ENCODE data around the gene HIF3A. TPM values are rescaled to one million over a fixed set of nuclear protein-coding genes. Genes with fewer than 3 reads are reported as not detected.

Gene HIF3A
- total and polyA plus RNA-seq, 2 donors (not counting 3 experiments of a cell fraction or from before 2014, with no cell fraction given) = 8.1 to 8.5 TPM

DNA sequence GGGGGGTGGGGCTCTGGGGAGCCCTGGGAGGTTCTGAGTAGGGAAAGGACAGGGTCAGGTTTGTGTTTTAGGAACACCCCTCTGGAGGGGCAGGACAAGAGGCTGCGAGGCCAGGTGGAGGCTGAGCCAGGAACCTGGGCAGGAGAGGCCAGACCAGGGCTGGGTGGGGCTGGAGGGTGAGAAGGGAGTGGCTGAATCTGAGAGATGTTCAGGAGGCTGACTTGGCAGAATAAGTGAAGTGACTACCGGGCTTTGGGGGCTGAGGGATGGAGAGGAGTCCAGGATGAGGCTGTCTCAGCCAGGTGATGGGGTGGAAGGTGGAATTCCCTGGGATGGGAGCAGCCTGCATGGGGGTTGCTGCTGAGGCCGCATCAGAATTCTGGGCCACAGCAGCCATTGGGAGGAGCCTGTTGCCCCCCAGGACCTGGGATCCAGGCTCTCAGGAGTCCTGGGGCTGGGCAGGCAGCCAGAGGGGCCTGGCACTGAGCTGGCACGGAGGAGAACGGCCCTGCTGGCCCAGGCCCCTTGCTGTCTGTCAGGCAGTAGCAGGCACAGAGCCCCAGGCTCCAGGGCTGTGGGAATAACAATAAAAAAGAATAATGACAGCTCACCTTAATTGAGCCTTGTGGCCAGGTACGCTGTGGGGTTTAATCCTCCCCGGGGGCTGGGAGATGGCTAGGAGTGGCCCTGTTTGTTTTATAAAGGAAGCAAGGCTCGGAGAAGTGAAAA is 53.4 kb downstream of the HIF3A start:
- no peaks in the 10 kb centered on the region for H3K27me3 ChIP-seq (ENCODE audit: control insufficient read depth in 2 of 2, insufficient read depth in 2 of 2, low read length in 2 of 2)
- intact Hi-C loops (cut with micrococcal nuclease) = no loop called here
- no peaks in the 10 kb centered on the region for H3K9me1 ChIP-seq (replicated peaks; ENCODE audit: control insufficient read depth, extremely low read depth, insufficient read depth, low read length)
- peaks cover 64% of the 10 kb centered on the region for H3K79me2 ChIP-seq (ENCODE audit: control insufficient read depth, insufficient read depth, low read length)
- no peak for TF ChIP-seq GATA2 (IDR thresholded peaks at IDR 0.05; ENCODE audit: insufficient read depth, insufficient read length, low read depth, low read length)
- H3K36me3 ChIP-seq (ENCODE audit: control insufficient read depth in 2 of 2, extremely low read depth in 1 of 2, insufficient read depth in 2 of 2, low read length in 2 of 2) = peaks cover 5 to 19% of the 10 kb centered on the region in 2 experiments
- H2AFZ ChIP-seq (ENCODE audit: low read depth, low read length) = no peak overlapping the region
- H3K4me3 ChIP-seq (replicated peaks in 1 of 3; ENCODE audit: insufficient read depth in 1 of 3, low read depth in 1 of 3, low read length in 3 of 3) = no peak overlapping the region
- H3K9ac ChIP-seq (replicated peaks; ENCODE audit: extremely low read depth, insufficient read depth, low read length) = peak overlapping the region; percentile 46
- ChIA-PET POLR2A (no interaction called here), CTCF (interaction anchor here (1.0 to 2.3 kb wide), 3 partner anchors 50 to 69 kb away, joined by 4 to 25 read pairs (median 5); no protein-coding TSS in a partner anchor)
- H3K4me1 ChIP-seq (ENCODE audit: control insufficient read depth, extremely low read depth, insufficient read depth, low read length) = peaks cover 39% of the 10 kb centered on the region
- FAIRE-seq = no peak
- H3K9me3 ChIP-seq (replicated peaks; ENCODE audit: control insufficient read depth, insufficient read depth, low read length) = no peaks in the 10 kb centered on the region
- dilution Hi-C loops (cut with MboI; ENCODE audit: extremely low pct_ligation_motif_present, low sequenced_read_pairs) = no loop called here
- H3K27ac ChIP-seq (ENCODE audit: insufficient read depth, low read depth, low read length) = peak overlapping the region; percentile 84
- no TSS peak for BruUV-seq (replicated peaks)
- H3K4me2 ChIP-seq (ENCODE audit: insufficient read depth, low read length) = peak overlapping the region; percentile 60
- DNase-seq (ENCODE audit: low read depth, low spot score) = no peak
- no peaks in the 10 kb centered on the region for H4K20me1 ChIP-seq (replicated peaks; ENCODE audit: control insufficient read depth, extremely low read depth, insufficient read depth, low read length)

DNA sequence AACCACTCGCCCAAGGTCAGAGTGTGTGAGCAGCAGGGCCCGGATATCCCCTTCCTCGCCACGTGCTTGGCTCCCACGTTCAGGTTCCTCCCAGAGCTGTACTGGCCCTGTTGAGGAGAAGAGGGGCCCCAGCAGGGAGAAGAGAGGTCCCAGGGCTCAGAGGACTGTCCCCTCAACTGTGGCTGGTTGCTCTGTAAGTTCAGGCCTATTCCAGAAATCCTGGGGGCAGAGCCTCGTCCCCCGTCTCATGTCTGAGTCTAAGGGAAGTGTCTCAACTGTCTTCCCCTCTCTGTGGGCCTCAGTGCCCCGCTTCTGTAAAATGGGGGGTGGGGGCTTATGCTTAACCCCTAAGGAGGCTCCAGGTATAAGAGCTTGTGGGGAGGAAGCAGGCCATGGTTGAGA is 53.9 kb downstream of the HIF3A start:
- Histone ChIP-seq H3K9me3 (replicated peaks; ENCODE audit: control insufficient read depth, insufficient read depth, low read length) (no peaks in the 10 kb centered on the region), H3K9me1 (replicated peaks; ENCODE audit: control insufficient read depth, extremely low read depth, insufficient read depth, low read length) (no peaks in the 10 kb centered on the region), H3K4me2 (ENCODE audit: insufficient read depth, low read length) (peak overlapping the region; percentile 60), H2AFZ (ENCODE audit: low read depth, low read length) (no peak overlapping the region), H3K9ac (replicated peaks; ENCODE audit: extremely low read depth, insufficient read depth, low read length) (peak overlapping the region; percentile 46), H3K27ac (ENCODE audit: insufficient read depth, low read depth, low read length) (peak overlapping the region; percentile 84), H3K4me3 (replicated peaks in 1 of 3; ENCODE audit: insufficient read depth in 1 of 3, low read depth in 1 of 3, low read length in 3 of 3) (peak overlapping the region in 1 of 3 experiments; percentile 25), H3K4me1 (ENCODE audit: control insufficient read depth, extremely low read depth, insufficient read depth, low read length) (peaks cover 39% of the 10 kb centered on the region), H3K79me2 (ENCODE audit: control insufficient read depth, insufficient read depth, low read length) (peaks cover 69% of the 10 kb centered on the region), H3K27me3 (ENCODE audit: control insufficient read depth in 2 of 2, insufficient read depth in 2 of 2, low read length in 2 of 2) (no peaks in the 10 kb centered on the region), H4K20me1 (replicated peaks; ENCODE audit: control insufficient read depth, extremely low read depth, insufficient read depth, low read length) (no peaks in the 10 kb centered on the region), H3K36me3 (ENCODE audit: control insufficient read depth in 2 of 2, extremely low read depth in 1 of 2, insufficient read depth in 2 of 2, low read length in 2 of 2) (peaks cover 5 to 21% of the 10 kb centered on the region in 2 experiments)
- dilution Hi-C loops (cut with MboI; ENCODE audit: extremely low pct_ligation_motif_present, low sequenced_read_pairs) = no loop called here
- intact Hi-C loops (cut with micrococcal nuclease) = loop anchor here (1.0 kb wide), 2 partner anchors 23 to 70 kb away; no protein-coding TSS in a partner anchor
- TF ChIP-seq MYC (IDR thresholded peaks at IDR 0.05; ENCODE audit: low read depth, low read length) = peak; percentile 77
- no peak for TF ChIP-seq EZH2 (IDR thresholded peaks at IDR 0.05; ENCODE audit: borderline replicate concordance, low read depth, low read length, severe bottlenecking)
- no peak for TF ChIP-seq JUN (IDR thresholded peaks at IDR 0.05; ENCODE audit: borderline replicate concordance, insufficient read depth, insufficient read length, low read depth)
- TF ChIP-seq, protein P1, sequence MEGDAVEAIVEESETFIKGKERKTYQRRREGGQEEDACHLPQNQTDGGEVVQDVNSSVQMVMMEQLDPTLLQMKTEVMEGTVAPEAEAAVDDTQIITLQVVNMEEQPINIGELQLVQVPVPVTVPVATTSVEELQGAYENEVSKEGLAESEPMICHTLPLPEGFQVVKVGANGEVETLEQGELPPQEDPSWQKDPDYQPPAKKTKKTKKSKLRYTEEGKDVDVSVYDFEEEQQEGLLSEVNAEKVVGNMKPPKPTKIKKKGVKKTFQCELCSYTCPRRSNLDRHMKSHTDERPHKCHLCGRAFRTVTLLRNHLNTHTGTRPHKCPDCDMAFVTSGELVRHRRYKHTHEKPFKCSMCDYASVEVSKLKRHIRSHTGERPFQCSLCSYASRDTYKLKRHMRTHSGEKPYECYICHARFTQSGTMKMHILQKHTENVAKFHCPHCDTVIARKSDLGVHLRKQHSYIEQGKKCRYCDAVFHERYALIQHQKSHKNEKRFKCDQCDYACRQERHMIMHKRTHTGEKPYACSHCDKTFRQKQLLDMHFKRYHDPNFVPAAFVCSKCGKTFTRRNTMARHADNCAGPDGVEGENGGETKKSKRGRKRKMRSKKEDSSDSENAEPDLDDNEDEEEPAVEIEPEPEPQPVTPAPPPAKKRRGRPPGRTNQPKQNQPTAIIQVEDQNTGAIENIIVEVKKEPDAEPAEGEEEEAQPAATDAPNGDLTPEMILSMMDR (IDR thresholded peaks at IDR 0.05; ENCODE audit: extremely low read depth in 1 of 2, insufficient read depth in 1 of 2, low read depth in 1 of 2, low read length in 2 of 2) = no peak
- peak; percentile 50 for TF ChIP-seq POLR2A (IDR thresholded peaks at IDR 0.05; ENCODE audit: low read depth, low read length)
- TF ChIP-seq POLR2AphosphoS5 (IDR thresholded peaks at IDR 0.05; ENCODE audit: insufficient read depth, low read depth, low read length) = peak; percentile 8
- TF ChIP-seq, protein P2, sequence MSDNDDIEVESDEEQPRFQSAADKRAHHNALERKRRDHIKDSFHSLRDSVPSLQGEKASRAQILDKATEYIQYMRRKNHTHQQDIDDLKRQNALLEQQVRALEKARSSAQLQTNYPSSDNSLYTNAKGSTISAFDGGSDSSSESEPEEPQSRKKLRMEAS (IDR thresholded peaks at IDR 0.05; ENCODE audit: insufficient read depth, insufficient read length) = peak; percentile 67
- TF ChIP-seq GATA2 (IDR thresholded peaks at IDR 0.05; ENCODE audit: insufficient read depth, insufficient read length, low read depth, low read length) = no peak
- TF ChIP-seq FOS (IDR thresholded peaks at IDR 0.05; ENCODE audit: borderline replicate concordance, insufficient read depth, low read length) = no peak
- DNase-seq (ENCODE audit: low read depth, low spot score) (peak; percentile 63), FAIRE-seq (peak; percentile 78)
- ChIA-PET POLR2A (no interaction called here), CTCF (interaction anchor here (0.6 to 2.3 kb wide), 7 partner anchors 23 to 86 kb away, joined by 3 to 25 read pairs (median 4); partner anchors contain the start of gene HIF3A)
- BruUV-seq (replicated peaks) = no TSS peak
